HL-60/S4 treated with phorbol 12-myristate 13-acetate at 8.2 ng/mL for 4 days and 3 days (cell line): ENCODE data around the gene CDKN3.
"Not testable (repeated sequence)": the region's sequence is repeated elsewhere in the genome, so short reads cannot be mapped to it uniquely, and the experiment has no call there.

Experiments used
- in situ Hi-C: fragments of 300-500 bp; cut with MboI; formaldehyde crosslinking; loops from 2 replicates; pipeline ENCODE4 v1.15.0; 2022; ENCODE audit warnings: low sequenced_read_pairs

CDKN3 gene

GRCh38 chr14:54420478-54421142, 23.8 kb downstream of the CDKN3 start:
- in situ Hi-C loops: no loop called here

DNA sequence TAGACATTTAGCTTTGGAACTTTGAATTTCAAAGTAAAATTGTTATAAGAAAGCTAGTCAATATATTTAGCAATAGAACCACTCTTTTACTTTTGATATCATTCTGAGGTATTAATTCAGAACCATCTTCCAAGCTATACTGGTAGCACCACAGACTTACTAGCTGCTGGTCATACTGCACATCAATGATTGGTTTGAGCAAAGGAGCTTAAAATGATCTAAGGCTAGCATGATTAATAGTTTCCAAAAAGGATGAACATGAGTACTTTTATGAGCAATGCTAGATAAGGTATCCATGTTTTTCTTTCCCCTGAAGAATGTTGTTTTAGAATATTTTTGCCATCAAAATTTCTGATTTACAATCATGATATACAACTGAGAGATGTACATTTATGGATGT, 27.2 kb downstream of the CDKN3 start:
- in situ Hi-C loops: no loop called here

- in situ Hi-C loops: no loop called here
Observed at GRCh38 chr14:54424479-54424901, 27.7 kb downstream of the CDKN3 start.

GRCh38 chr14:54425068-54425467, 28.3 kb downstream of the CDKN3 start:
- in situ Hi-C loops: no loop called here

- in situ Hi-C loops: no loop called here
Observed at GRCh38 chr14:54425537-54426274, 28.9 kb downstream of the CDKN3 start.

GRCh38 chr14:54427871-54428270, 31.1 kb downstream of the CDKN3 start:
- in situ Hi-C loops: no loop called here

- in situ Hi-C loops: no loop called here
Observed at GRCh38 chr14:54428527-54428926, 31.7 kb downstream of the CDKN3 start.

GRCh38 chr14:54435500-54435981, 38.7 kb downstream of the CDKN3 start:
- in situ Hi-C loops: no loop called here

DNA sequence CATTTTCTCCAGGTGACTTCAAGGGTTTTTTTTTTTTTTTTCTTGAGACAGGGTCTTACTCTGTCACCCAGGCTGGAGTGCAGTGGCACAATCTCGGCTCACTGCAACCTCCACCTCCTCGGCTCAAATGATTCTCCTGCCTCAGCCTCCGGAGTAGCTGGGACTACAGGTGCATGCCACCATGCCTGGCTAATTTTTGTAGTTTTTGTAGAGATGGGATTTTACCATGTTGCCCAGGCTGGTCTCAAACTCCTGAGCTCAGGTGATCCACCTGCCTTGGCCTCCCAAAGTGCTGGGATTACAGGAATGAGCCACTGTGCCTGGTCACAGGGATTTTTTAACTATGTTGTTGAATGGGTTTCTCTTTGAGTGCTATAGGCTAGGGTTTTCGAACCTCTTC, 41.1 kb downstream of the CDKN3 start:
- in situ Hi-C loops: not testable (repeated sequence)

DNA sequence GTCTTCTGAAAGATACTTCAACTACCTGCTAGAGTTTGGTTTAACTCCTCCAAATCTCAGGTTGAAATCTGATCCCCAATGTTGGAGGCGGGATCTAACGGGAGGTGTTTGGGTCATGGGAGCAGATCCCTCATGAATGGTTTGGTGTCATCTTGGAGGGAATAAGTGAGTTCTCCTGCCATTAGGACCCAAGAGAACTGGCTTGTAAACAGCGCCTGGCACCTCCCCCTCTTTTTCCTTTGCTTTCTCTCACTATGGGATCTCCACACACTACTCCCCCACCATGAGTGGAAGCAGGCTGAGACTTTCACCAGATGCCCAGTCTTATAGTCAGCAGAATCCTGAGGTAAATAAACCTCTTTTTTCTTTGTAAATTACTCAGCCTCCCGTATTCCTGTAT, 41.9 kb downstream of the CDKN3 start:
- in situ Hi-C loops: no loop called here

DNA sequence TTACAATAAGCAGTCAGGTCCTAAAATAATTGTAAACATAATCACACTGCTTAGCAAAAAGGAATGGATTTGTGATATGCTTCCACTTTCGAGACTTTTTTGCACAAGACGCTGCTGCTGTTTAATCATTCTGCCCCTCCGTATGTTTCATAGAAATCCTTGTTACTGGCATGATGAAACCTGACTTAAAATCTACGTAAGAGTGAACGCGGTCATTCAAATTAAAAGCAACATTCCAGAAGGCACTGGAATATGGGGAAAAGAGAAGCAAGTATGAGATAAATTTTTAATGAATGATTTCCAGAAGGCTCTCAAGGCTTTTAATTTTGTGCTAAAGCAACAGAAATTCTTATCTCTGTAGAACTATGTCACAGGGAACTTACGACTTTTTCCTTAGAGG, 43.2 kb downstream of the CDKN3 start:
- in situ Hi-C loops: no loop called here

DNA sequence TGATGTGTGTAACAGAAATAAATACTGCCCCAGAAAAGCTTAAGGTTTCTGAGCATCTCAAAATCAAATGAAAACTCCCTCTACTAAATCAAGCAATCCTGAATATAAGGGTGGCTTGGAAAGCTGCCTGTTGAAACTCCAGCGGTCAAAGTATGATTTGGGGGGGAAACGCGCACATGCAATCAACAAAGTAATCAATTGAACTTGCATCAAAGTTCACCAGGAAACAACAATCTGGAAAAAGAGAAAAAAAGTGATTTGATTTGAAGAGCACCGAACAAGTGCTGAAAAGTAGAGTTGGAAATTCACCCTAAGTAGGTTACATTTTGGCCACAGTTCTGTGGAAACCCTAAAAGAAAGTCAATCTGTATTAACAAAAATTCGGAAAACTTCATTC, 43.7 kb downstream of the CDKN3 start:
- in situ Hi-C loops: no loop called here

DNA sequence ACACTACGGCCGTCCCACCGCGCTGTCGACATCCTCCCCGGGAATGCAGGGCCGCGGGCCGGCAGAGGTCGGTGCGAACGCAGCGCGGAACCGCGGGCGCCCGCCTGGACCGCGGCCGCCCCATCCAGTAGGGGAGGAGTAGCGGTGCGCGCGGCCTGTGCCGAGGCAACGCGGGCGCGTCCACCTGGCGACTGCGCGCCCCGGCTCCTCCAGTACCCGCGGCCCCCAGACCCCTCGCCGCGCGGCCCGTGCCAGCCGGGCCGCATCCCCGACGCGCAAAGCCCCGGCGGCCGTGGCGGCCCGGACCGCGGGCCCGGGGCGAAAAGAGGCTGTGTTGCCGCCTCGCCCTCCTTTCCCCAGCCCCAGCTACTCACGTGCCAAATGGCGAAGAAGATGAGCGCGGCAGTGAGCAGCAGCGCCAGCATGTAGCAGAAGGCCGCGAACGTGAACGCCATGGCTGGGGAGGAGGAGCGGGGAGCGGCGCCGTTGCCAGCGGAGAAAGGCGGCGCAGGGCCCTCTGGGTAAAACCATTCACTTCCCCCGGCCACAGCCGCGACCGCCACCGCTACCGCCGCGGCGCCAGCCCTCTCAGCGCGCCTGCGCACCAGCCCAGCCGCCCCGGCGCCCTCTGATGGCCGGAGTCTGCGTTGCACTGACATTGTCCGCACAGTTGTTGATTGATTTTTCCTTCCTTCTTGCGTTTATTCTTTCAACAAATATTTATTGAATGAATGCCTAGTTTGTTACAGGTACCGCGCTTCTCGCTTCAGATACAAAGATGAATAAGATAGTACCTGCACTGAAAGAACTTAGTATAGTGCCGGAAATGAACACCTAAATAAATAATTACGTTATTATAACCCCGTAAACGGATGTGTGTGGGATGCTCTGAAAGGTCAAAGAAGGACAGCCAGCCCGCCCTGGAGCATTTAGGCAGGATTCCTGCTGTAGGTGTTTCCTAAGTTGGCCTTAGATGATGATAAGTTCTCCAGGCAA, 44.4 kb downstream of the CDKN3 start, which contains the start of gene CNIH1:
CNIH1 (minus strand) TSS at position 502 of the 996 bp plus-strand sequence; CDS start at position 455, 47 bp downstream.
- in situ Hi-C loops: no loop called here

- in situ Hi-C loops: not testable (repeated sequence)
Observed at GRCh38 chr14:54442961-54443360, 46.2 kb downstream of the CDKN3 start.

- in situ Hi-C loops: no loop called here
Observed at GRCh38 chr14:54443981-54444380, 47.2 kb downstream of the CDKN3 start.

DNA sequence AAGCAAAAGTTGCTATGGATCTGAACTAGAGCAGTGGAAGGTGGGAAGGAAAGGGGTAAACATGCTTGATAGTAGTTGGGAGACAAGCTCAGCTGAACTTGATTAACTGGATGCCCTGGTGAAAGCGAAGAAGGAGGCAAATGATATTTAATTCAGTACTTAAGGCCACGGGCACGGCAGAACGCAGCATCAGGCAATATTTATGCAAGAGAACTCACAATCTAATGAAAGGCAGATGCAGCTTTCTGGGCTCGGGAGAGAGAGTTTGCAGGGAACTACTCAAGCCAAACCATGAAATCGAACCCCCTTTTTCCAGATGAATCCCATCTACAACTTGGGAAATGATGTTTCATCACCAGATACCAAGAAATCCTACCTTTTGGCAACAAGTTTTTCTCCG, 47.9 kb downstream of the CDKN3 start:
- in situ Hi-C loops: no loop called here

DNA sequence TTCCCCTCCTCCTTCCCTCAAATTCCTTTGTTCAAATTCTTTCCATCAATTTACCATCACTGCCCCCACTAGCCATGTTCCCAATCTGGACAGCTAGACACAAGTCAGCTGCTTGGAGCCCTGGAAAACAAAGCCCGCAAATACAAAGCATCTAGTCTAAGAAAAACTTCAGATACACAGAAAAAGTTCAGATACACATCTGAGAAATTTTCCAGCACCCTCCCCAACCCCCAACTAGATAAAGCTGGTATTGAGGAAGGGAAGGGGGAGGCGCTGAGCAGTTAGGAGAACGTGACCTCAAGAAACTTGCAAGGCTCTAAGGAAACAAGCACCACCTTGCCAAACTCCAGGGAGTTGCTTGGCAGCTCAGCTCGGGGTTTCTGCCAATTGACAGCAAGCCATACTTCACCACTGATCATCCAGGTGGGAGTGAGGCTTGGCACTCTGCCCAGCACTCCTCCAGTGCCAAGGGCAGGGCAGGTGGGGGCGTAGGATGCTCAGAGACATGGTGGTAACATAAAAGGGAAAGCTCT, 49.4 kb downstream of the CDKN3 start:
- in situ Hi-C loops: no loop called here

DNA sequence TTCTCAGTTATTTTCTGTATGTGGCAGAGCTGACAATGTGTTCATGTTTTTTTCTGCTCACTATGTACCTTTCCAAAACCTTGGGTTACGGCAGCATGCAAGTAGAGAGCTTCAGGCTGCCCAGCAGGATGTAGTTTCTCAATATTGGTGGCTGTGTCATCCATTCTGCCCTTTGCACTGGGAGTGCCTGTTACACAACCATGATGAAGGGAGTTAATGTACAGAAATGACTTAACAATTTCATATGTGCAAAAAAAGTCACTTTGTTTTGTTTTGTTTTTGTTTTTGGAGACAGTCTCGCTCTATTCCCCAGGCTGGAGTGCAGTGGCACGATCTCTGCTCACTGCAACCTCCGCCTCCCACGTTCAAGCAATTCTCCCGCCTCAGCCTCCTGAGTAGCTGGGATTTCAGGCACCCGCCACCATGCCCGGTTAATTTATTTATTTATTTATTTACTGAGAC, 50.5 kb downstream of the CDKN3 start:
- in situ Hi-C loops: no loop called here

DNA sequence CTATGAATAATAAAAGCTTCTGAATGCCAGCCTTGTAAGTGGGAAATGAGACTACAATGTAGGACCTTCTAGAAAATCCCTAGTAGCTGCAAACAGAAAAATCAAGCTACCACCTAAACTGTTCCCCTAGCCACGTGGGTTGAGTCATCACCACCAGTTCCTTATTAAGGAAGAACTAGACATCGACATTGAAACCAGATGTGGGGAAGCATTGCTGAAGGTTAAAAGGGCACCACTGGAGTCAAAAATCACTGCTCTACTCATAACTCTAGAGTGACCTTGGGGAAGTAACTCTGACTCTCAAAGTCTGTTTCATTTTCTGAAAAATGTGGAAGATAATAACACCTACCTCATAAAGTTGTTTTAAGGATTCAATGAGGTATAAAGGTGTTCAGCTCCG, 53.7 kb downstream of the CDKN3 start:
- in situ Hi-C loops: no loop called here

- in situ Hi-C loops: no loop called here
Observed at GRCh38 chr14:54451121-54451601, 54.4 kb downstream of the CDKN3 start.

DNA sequence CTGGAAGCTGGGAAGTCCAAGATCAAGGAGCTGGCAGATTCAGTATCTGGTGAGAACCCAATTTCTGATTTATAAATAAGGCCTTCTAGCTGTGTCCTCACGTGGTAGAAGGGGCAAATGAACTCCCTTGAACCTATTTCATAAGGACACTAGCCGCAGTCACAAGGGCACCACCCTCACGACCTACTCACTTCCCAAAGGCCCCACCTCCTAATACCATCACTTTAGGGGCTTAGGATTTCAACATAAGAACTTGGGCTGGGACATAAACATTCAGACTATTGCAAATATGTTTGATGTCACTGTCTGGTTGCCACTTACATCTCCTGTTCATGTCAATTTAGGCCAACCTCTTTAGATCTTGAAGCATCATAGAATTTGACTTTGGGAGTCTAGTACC, 55.2 kb downstream of the CDKN3 start:
- in situ Hi-C loops: no loop called here
